Epithelial cell of prostate (primary cell): Measurements from ENCODE around the gene ZBTB20.
A peak's percentile ranks its signal among the peaks of the same experiment; 100 is the strongest.

Experiments used
- DNase-seq: peaks from one replicate; pipeline ENCODE4 v3.0.0-alpha.2; 2011; ENCODE audit warnings: low read depth, low spot score
- H3K27ac ChIP-seq: fragments of 450-650 bp; 2 replicates; pipeline ENCODE4 v1.5.1; 2017; ENCODE audit warnings: mild to moderate bottlenecking

The ZBTB20 gene

GRCh38 chr3:114741066-114741465, 406.0 kb downstream of the ZBTB20 start:
- DNase-seq: no peak
- H3K27ac ChIP-seq: no peak overlapping the region

- no peak for DNase-seq
These were observed 407.5 kb downstream of the ZBTB20 start for GRCh38 chr3:114739627-114740026.

GRCh38 chr3:114732353-114732752, 414.7 kb downstream of the ZBTB20 start:
- H3K27ac ChIP-seq: no peak overlapping the region
- DNase-seq: no peak

More at GRCh38 chr3:114739627-114740026, 407.5 kb downstream of the ZBTB20 start:
- no peak overlapping the region for H3K27ac ChIP-seq

DNA sequence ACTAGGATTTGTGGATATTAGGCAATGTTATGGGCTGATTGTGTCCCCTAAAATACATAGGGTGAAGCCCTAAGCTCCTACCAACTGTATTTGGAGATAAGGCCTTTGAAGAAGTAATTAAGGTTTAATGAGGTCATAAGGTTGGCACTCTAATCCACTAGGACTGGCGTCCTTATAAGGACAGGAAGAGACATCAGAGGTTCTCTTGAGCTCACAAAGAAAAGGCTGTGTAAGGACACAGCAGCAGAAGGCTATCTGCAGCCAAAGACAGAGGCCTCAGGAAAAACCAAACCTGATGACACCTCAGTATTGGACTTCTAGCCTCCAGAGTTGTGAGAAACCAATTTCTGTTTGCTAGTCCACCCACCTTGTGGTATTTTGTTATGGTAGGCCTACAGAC, 416.7 kb downstream of the ZBTB20 start:
- no peak overlapping the region for H3K27ac ChIP-seq
- DNase-seq: no peak

- no peak for DNase-seq
- H3K27ac ChIP-seq: no peak overlapping the region
These were observed 419.7 kb downstream of the ZBTB20 start for GRCh38 chr3:114727373-114727772.

GRCh38 chr3:114725966-114726365, 421.1 kb downstream of the ZBTB20 start:
- DNase-seq: no peak
- no peak overlapping the region for H3K27ac ChIP-seq

- DNase-seq: no peak
- no peak overlapping the region for H3K27ac ChIP-seq
These were observed 424.6 kb downstream of the ZBTB20 start for GRCh38 chr3:114722530-114722929.

DNA sequence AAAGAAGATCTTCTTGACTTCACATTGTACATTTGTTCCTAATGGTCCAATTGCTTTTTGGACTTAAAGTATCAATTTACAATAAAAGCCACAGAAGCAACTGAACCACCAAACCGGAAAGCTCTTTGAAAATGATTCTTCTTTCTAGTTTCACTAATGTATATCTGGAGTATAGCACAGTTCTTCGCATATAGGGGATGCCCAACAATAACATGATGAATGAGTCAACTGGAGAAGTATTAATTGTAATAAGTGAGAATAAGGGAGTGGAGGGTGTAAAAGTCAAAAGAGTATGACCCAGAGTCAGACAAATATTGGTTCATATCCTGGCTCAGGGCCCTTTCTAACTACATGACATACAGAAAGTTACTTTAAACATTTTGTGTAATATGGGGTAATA, 425.2 kb downstream of the ZBTB20 start:
- H3K27ac ChIP-seq: no peak overlapping the region
- no peak for DNase-seq

DNA sequence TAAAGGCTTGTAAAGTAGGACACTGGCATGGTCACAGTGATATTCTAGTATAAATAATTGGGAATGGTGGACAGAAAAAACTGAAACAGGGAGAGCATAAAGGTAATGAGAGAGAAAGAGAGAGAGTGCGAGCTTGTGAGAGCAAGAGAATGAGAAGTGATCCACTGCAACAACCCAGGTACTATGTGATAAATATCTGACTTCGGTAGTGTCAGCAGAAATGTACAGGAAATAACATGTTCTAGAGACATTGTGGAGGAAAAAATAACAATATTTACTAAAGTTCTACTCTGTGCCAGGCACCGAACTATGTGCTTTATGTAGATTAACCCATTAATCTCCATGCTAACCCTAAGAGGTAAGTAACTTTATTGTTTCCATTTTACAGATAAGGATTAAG, 425.9 kb downstream of the ZBTB20 start:
- DNase-seq: no peak

GRCh38 chr3:114718898-114719210, 428.2 kb downstream of the ZBTB20 start:
- no peak overlapping the region for H3K27ac ChIP-seq
- no peak for DNase-seq

More for the DNA sequence above, 425.9 kb downstream of the ZBTB20 start:
- no peak overlapping the region for H3K27ac ChIP-seq

GRCh38 chr3:114718071-114718897, 428.8 kb downstream of the ZBTB20 start:
- DNase-seq: no peak
- no peak overlapping the region for H3K27ac ChIP-seq

DNA sequence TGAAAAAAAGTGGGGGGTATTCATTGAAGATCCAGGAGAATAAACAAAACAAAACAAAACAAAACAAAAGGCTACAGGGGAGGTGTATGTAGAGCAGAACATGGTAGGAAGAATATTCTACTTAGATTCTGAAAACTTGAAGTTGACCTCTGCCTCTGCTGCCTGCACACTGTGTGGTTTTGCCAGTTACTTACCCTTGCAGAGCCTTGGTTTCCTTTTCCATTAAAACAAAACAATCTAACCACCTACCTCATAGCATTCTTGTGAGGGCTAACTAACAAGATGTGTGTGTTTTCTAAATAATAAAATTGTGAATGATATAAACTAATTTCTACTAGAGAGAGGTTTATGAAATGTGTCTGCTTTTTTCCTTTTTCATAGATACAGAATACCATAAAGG, 430.2 kb downstream of the ZBTB20 start:
- no peak for DNase-seq

GRCh38 chr3:114716126-114716525, 431.0 kb downstream of the ZBTB20 start:
- H3K27ac ChIP-seq: no peak overlapping the region
- DNase-seq: no peak

More for the DNA sequence above, 430.2 kb downstream of the ZBTB20 start:
- H3K27ac ChIP-seq: no peak overlapping the region

- no peak for DNase-seq
- H3K27ac ChIP-seq: no peak overlapping the region
These were observed 432.1 kb downstream of the ZBTB20 start for GRCh38 chr3:114714957-114715460.

GRCh38 chr3:114714237-114714636, 432.9 kb downstream of the ZBTB20 start:
- H3K27ac ChIP-seq: no peak overlapping the region
- no peak for DNase-seq

- no peak overlapping the region for H3K27ac ChIP-seq
- DNase-seq: no peak
These were observed 434.2 kb downstream of the ZBTB20 start for GRCh38 chr3:114712728-114713492.

DNA sequence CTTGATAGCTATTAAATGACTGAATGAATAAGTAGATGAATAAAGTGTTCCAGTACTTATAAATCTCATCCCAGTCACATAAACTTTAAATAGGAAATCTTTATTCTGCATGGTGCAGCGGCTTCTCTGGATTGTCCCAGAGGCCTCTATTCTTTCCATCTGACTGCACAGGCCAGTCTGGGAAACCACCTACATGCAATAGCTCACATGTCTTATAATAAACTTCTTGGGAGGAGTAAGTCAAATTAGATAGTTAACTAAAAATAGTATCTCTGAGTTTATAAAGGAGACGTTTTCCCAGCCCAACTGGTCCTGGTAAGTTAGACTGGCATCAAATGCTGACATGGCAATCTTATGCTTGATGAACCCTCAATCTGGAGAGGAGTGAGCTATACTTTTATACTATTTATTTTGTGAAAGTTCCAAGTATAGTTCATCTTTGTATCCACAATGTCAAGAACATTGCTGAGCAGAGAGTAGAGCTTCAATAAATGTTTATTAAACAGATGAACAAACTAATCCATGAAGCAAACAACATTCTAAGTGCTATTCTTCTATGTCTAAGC, 435.7 kb downstream of the ZBTB20 start:
- no peak overlapping the region for H3K27ac ChIP-seq
- no peak for DNase-seq

- peak overlapping the region; percentile 77 for H3K27ac ChIP-seq
- DNase-seq: peak; percentile 82
These were observed 438.0 kb downstream of the ZBTB20 start for GRCh38 chr3:114709102-114709501.

GRCh38 chr3:114707252-114707860, 439.7 kb downstream of the ZBTB20 start:
- H3K27ac ChIP-seq: peak overlapping the region; percentile 77

DNA sequence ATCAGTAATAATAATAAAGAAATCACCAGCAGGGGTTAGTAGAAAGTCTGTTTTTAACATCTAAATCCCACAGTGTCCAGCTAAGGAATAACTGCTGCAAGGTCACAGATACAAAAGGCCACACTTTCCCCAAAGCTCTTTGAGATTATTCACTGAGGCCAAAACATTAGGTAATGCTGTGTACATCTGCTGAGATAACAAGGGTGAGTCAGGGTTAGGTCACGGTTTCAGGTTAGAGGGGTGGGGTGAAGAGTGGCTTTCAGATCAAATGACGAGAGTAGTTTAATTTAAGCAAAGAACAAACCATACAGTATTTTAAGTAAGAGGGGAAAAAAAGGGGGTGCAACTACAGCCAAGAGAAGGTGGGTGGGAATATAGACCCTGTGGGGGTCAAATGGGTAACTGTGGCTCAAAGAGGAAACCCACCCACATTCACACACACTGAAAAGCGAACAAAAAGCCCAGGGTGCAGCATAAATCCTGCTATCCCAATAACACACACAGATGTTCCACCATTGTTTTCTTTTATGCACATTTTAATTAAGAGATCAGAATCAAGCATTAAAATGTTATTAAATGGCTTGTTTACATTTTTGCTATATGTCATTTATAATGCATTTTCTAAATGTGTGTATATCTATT, 440.4 kb downstream of the ZBTB20 start:
- DNase-seq: peak; percentile 90
- peak overlapping the region; percentile 77 for H3K27ac ChIP-seq

More at GRCh38 chr3:114707252-114707860, 439.7 kb downstream of the ZBTB20 start:
- no peak for DNase-seq
